ENCODE data around the gene DMAC2. TPM values are rescaled to one million over a fixed set of nuclear protein-coding genes. Genes with fewer than 3 reads are reported as not detected.

Gene DMAC2
- total and polyA plus RNA-seq, 2 experiments from 2014 or later: 77.2 to 86.5 TPM

GRCh38 chr19:41479757-41480191, 40.1 kb upstream of the DMAC2 start:
- Mint-ChIP-seq H3K4me3 (no peak overlapping the region), H3K36me3 (ENCODE audit: low read depth) (no peaks in the 10 kb centered on the region; the same call in 1 of the 3 replicates), H3K27ac (no peak overlapping the region), H3K9me3 (peaks cover 53% of the 10 kb centered on the region), H3K4me1 (no peaks in the 10 kb centered on the region), H3K27me3 (ENCODE audit: insufficient read depth, low read depth, poor library complexity) (peaks cover 9% of the 10 kb centered on the region)
- Histone ChIP-seq H3K79me2 (replicated peaks; ENCODE audit: insufficient read depth) (no peaks in the 10 kb centered on the region), H3K4me2 (no peak overlapping the region), H3K36me3 (ENCODE audit: insufficient read depth) (no peaks in the 10 kb centered on the region), H3K27ac (ENCODE audit: low read depth) (no peak overlapping the region), H3F3A (replicated peaks; ENCODE audit: low read depth) (no peaks in the 10 kb centered on the region), H3K9me2 (ENCODE audit: insufficient read depth) (peaks cover 8% of the 10 kb centered on the region; the same call in 1 of the 2 replicates), H2AFZ (no peak overlapping the region), H4K20me1 (replicated peaks; ENCODE audit: insufficient read depth) (no peaks in the 10 kb centered on the region), H3K4me1 (ENCODE audit: insufficient read depth) (no peaks in the 10 kb centered on the region), H3K4me3 (no peak overlapping the region), H3K27me3 (ENCODE audit: insufficient read depth) (no peaks in the 10 kb centered on the region)
- DNase-seq (ENCODE audit: low spot score): no peak
- TF ChIP-seq POLR2AphosphoS5 (IDR thresholded peaks at IDR 0.05; ENCODE audit: low read depth): no peak
- no peak for TF ChIP-seq EZH2 (IDR thresholded peaks at IDR 0.05; ENCODE audit: low read depth, unreplicated experiment)
- TF ChIP-seq EZH2phosphoT487 (IDR thresholded peaks at IDR 0.05; ENCODE audit: unreplicated experiment): no peak
- TF ChIP-seq JUNB (IDR thresholded peaks at IDR 0.05; ENCODE audit: unreplicated experiment): no peak
- no peak for TF ChIP-seq ZNF331 (CRISPR knock-in tag; IDR thresholded peaks at IDR 0.05; ENCODE audit: low read depth)
- TF ChIP-seq, protein P1, sequence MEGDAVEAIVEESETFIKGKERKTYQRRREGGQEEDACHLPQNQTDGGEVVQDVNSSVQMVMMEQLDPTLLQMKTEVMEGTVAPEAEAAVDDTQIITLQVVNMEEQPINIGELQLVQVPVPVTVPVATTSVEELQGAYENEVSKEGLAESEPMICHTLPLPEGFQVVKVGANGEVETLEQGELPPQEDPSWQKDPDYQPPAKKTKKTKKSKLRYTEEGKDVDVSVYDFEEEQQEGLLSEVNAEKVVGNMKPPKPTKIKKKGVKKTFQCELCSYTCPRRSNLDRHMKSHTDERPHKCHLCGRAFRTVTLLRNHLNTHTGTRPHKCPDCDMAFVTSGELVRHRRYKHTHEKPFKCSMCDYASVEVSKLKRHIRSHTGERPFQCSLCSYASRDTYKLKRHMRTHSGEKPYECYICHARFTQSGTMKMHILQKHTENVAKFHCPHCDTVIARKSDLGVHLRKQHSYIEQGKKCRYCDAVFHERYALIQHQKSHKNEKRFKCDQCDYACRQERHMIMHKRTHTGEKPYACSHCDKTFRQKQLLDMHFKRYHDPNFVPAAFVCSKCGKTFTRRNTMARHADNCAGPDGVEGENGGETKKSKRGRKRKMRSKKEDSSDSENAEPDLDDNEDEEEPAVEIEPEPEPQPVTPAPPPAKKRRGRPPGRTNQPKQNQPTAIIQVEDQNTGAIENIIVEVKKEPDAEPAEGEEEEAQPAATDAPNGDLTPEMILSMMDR (conservative IDR thresholded peaks at IDR 0.05; ENCODE audit: low read depth in 2 of 2): no peak
- no peak for TF ChIP-seq STAT1 (IDR thresholded peaks at IDR 0.05; ENCODE audit: unreplicated experiment)
- no peak for TF ChIP-seq ZNF114 (CRISPR knock-in tag; IDR thresholded peaks at IDR 0.05)
- TF ChIP-seq, protein P2, sequence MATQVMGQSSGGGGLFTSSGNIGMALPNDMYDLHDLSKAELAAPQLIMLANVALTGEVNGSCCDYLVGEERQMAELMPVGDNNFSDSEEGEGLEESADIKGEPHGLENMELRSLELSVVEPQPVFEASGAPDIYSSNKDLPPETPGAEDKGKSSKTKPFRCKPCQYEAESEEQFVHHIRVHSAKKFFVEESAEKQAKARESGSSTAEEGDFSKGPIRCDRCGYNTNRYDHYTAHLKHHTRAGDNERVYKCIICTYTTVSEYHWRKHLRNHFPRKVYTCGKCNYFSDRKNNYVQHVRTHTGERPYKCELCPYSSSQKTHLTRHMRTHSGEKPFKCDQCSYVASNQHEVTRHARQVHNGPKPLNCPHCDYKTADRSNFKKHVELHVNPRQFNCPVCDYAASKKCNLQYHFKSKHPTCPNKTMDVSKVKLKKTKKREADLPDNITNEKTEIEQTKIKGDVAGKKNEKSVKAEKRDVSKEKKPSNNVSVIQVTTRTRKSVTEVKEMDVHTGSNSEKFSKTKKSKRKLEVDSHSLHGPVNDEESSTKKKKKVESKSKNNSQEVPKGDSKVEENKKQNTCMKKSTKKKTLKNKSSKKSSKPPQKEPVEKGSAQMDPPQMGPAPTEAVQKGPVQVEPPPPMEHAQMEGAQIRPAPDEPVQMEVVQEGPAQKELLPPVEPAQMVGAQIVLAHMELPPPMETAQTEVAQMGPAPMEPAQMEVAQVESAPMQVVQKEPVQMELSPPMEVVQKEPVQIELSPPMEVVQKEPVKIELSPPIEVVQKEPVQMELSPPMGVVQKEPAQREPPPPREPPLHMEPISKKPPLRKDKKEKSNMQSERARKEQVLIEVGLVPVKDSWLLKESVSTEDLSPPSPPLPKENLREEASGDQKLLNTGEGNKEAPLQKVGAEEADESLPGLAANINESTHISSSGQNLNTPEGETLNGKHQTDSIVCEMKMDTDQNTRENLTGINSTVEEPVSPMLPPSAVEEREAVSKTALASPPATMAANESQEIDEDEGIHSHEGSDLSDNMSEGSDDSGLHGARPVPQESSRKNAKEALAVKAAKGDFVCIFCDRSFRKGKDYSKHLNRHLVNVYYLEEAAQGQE (IDR thresholded peaks at IDR 0.05; ENCODE audit: unreplicated experiment): no peak
- TF ChIP-seq ZNF462 (CRISPR knock-in tag; IDR thresholded peaks at IDR 0.05): no peak
- TF ChIP-seq CREB1 (CRISPR knock-in tag; IDR thresholded peaks at IDR 0.05; ENCODE audit: low read depth): no peak
- TF ChIP-seq, protein P3, sequence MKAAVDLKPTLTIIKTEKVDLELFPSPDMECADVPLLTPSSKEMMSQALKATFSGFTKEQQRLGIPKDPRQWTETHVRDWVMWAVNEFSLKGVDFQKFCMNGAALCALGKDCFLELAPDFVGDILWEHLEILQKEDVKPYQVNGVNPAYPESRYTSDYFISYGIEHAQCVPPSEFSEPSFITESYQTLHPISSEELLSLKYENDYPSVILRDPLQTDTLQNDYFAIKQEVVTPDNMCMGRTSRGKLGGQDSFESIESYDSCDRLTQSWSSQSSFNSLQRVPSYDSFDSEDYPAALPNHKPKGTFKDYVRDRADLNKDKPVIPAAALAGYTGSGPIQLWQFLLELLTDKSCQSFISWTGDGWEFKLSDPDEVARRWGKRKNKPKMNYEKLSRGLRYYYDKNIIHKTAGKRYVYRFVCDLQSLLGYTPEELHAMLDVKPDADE (IDR thresholded peaks at IDR 0.05): no peak
- no peak for ATAC-seq
